Brain microvascular endothelial cell (primary cell): Measurements from ENCODE around the gene MRPS23.

Experiments used
- DNase-seq: peaks from one replicate; pipeline ENCODE4 v3.0.0-alpha.2; 2020
- H3K27ac ChIP-seq: fragments of 250-450 bp; sonication (Bioruptor Pico); 2 replicates; pipeline ENCODE4 v1.5.1; 2020; ENCODE audit warnings: mild to moderate bottlenecking, moderate library complexity
- H3K27me3 ChIP-seq: fragments of 250-450 bp; sonication (Bioruptor Pico); replicated peaks from 2 replicates; pipeline ENCODE4 v1.5.1; 2020; ENCODE audit warnings: mild to moderate bottlenecking
- H3K36me3 ChIP-seq: fragments of 250-450 bp; sonication (Bioruptor Pico); replicated peaks from 2 replicates; pipeline ENCODE4 v1.5.1; 2020; ENCODE audit warnings: mild to moderate bottlenecking
- H3K4me3 ChIP-seq: 2 replicates; pipeline ENCODE4 v1.5.1; 2011; ENCODE audit warnings: low read depth, mild to moderate bottlenecking, control low read depth, low read length, moderate library complexity
- CTCF ChIP-seq: IDR thresholded peaks from 2 replicates; pipeline ENCODE4 v1.5.1; 2011; ENCODE audit warnings: low read depth, mild to moderate bottlenecking, moderate library complexity, low read length, control low read depth, inconsistent platforms; ENCODE audit errors: missing control alignments
- in situ Hi-C: cut with HindIII; loops from 2 replicates; pipeline ENCODE4 v1.10.0; 2017; ENCODE audit warnings: low sequenced_read_pairs, low pct_ligation_motif_present

The MRPS23 gene

GRCh38 chr17:57888311-57889216, 38.7 kb upstream of the MRPS23 start:
- in situ Hi-C loops = no loop called here
- Histone ChIP-seq H3K27ac (no peak overlapping the region), H3K27me3 (no peaks in the 10 kb centered on the region), H3K4me3 (no peak overlapping the region), H3K36me3 (no peaks in the 10 kb centered on the region)
- DNase-seq = no peak
- no peak for TF ChIP-seq CTCF

GRCh38 chr17:57887161-57887560, 37.3 kb upstream of the MRPS23 start:
- in situ Hi-C loops = no loop called here
- no peak for TF ChIP-seq CTCF
- no peak for DNase-seq
- Histone ChIP-seq H3K36me3 (peaks cover 2% of the 10 kb centered on the region), H3K27me3 (no peaks in the 10 kb centered on the region), H3K4me3 (no peak overlapping the region), H3K27ac (no peak overlapping the region)

- in situ Hi-C loops = no loop called here
- DNase-seq = no peak
- Histone ChIP-seq H3K4me3 (no peak overlapping the region), H3K27me3 (no peaks in the 10 kb centered on the region), H3K36me3 (peaks cover 2% of the 10 kb centered on the region), H3K27ac (no peak overlapping the region)
- TF ChIP-seq CTCF = no peak
Measured at GRCh38 chr17:57886020-57886419, 36.2 kb upstream of the MRPS23 start.

- no peak for DNase-seq
- in situ Hi-C loops = no loop called here
- Histone ChIP-seq H3K36me3 (peaks cover 2% of the 10 kb centered on the region), H3K27me3 (no peaks in the 10 kb centered on the region), H3K4me3 (no peak overlapping the region), H3K27ac (no peak overlapping the region)
- no peak for TF ChIP-seq CTCF
Measured at GRCh38 chr17:57885148-57885915, 35.5 kb upstream of the MRPS23 start.

GRCh38 chr17:57881783-57882351, 32.0 kb upstream of the MRPS23 start:
- no peak overlapping the region for H3K4me3 ChIP-seq
- DNase-seq = no peak
- in situ Hi-C loops = no loop called here
- no peak overlapping the region for H3K27ac ChIP-seq
- TF ChIP-seq CTCF = no peak
- peaks cover 2% of the 10 kb centered on the region for H3K36me3 ChIP-seq
- no peaks in the 10 kb centered on the region for H3K27me3 ChIP-seq
